IMR-90 (cell line): Measurements from ENCODE around the gene ZNF423. TPM values are rescaled to one million over a fixed set of nuclear protein-coding genes. Genes with fewer than 3 reads are reported as not detected.

Experiments used
- ATAC-seq: fragments of 200-7000 bp; cut with Tn5 transposase; 2 replicates; pipeline ENCODE4 v1.9.1; 2020; ENCODE audit warnings: low read depth, mild to moderate bottlenecking, moderate library complexity
- BruUV-seq: library from RNA; stranded (reverse); fragments of 400-500 nt; replicated peaks from 2 replicates; lab custom pipeline; 2021; lab: Mats Ljungman, UMichigan
- CTCF ChIA-PET: fragments of 300-600 bp; formaldehyde crosslinking; extraction: SDS; loops from one replicate; lab custom pipeline; 2021; ENCODE audit warnings: antibody characterized with exemption; lab: Yijun Ruan, JAX
- POLR2A ChIA-PET: fragments of 300-600 bp; sonication (Branson Sonifier 250); formaldehyde crosslinking; loops from one replicate; lab custom pipeline; 2022; ENCODE audit warnings: antibody characterized with exemption; ENCODE audit not compliant: unreplicated experiment; lab: Charles Lee
- DNase-seq: peaks from one replicate; pipeline ENCODE4 v3.0.0; 2013
- H2AFZ ChIP-seq: replicated peaks from 2 replicates; pipeline ENCODE3; 2013; ENCODE audit warnings: low read length, mild to moderate bottlenecking; ENCODE audit not compliant: poor library complexity
- H2AK5ac ChIP-seq: 2 replicates; pipeline ENCODE4 v1.6.1; 2013; ENCODE audit warnings: low read depth, low read length, inconsistent platforms
- H2AK9ac ChIP-seq: replicated peaks from 2 replicates; pipeline ENCODE3; 2013; ENCODE audit warnings: mild to moderate bottlenecking, low read depth, low read length, moderate library complexity; ENCODE audit not compliant: poor library complexity
- H2BK120ac ChIP-seq: 2 replicates; pipeline ENCODE4 v1.6.1; 2013; ENCODE audit warnings: low read depth, low read length, inconsistent platforms
- H2BK15ac ChIP-seq: 3 replicates; pipeline ENCODE4 v1.6.1; 2013; ENCODE audit warnings: low read depth, low read length, inconsistent platforms
- H2BK20ac ChIP-seq: 2 replicates; pipeline ENCODE4 v1.6.1; 2013; ENCODE audit warnings: low read depth, mild to moderate bottlenecking, inconsistent platforms, low read length, moderate library complexity
- H2BK5ac ChIP-seq: 2 replicates; pipeline ENCODE4 v1.6.1; 2013; ENCODE audit warnings: mild to moderate bottlenecking, low read depth, low read length, inconsistent platforms; ENCODE audit not compliant: poor library complexity, severe bottlenecking
- H3K14ac ChIP-seq: replicated peaks from 2 replicates; pipeline ENCODE4 v1.6.1; 2013; ENCODE audit warnings: low read depth, low read length, inconsistent platforms
- H3K18ac ChIP-seq: 2 replicates; pipeline ENCODE4 v1.6.1; 2013; ENCODE audit warnings: low read depth, low read length, control low read depth
- H3K23ac ChIP-seq: 2 replicates; pipeline ENCODE4 v1.6.1; 2013; ENCODE audit warnings: low read depth, low read length, inconsistent platforms
- H3K27ac ChIP-seq: 2 replicates; pipeline ENCODE4 v1.5.1; 2013; ENCODE audit warnings: mild to moderate bottlenecking, control low read depth, low read length; ENCODE audit not compliant: insufficient read depth
- H3K27me3 ChIP-seq: 2 replicates; pipeline ENCODE4 v1.6.1; 2013; ENCODE audit warnings: low read length; ENCODE audit not compliant: control insufficient read depth, insufficient read depth
- H3K36me3 ChIP-seq: 2 replicates; pipeline ENCODE4 v1.6.1; 2013; ENCODE audit warnings: low read length, mixed read lengths; ENCODE audit not compliant: control insufficient read depth, insufficient read depth
- H3K4ac ChIP-seq: 2 replicates; pipeline ENCODE4 v1.6.1; 2013; ENCODE audit warnings: low read depth, low read length, inconsistent platforms
- H3K4me1 ChIP-seq: 2 replicates; pipeline ENCODE4 v1.6.1; 2013; ENCODE audit warnings: low read length, mixed read lengths; ENCODE audit not compliant: control insufficient read depth, insufficient read depth
- H3K4me2 ChIP-seq: 2 replicates; pipeline ENCODE4 v1.6.1; 2013; ENCODE audit warnings: low read depth, mild to moderate bottlenecking, control low read depth, low read length, moderate library complexity
- H3K4me3 ChIP-seq: 2 replicates; pipeline ENCODE4 v1.5.1; 2013; ENCODE audit warnings: low read depth, mild to moderate bottlenecking, control low read depth, low read length, moderate library complexity; ENCODE audit not compliant: insufficient read depth
- H3K56ac ChIP-seq: 2 replicates; pipeline ENCODE4 v1.6.1; 2013; ENCODE audit warnings: low read length, inconsistent platforms; ENCODE audit not compliant: insufficient read depth; ENCODE audit errors: extremely low read depth
- H3K79me1 ChIP-seq, 2 experiments: 2 replicates each; pipeline ENCODE4 v1.6.1; 2013; ENCODE audit warnings: low read length in 2 of 2, inconsistent platforms in 1 of 2, low read depth in 1 of 2
- H3K9ac ChIP-seq: 2 replicates; pipeline ENCODE4 v1.6.1; 2013; ENCODE audit warnings: low read depth, low read length, control low read depth
- H3K9me1 ChIP-seq: 2 replicates; pipeline ENCODE4 v1.6.1; 2013; ENCODE audit warnings: low read length, inconsistent platforms; ENCODE audit not compliant: insufficient read depth
- H3K9me3 ChIP-seq: 2 replicates; pipeline ENCODE4 v1.6.1; 2013; ENCODE audit warnings: low read length; ENCODE audit not compliant: control insufficient read depth, insufficient read depth
- H4K20me1 ChIP-seq: 2 replicates; pipeline ENCODE4 v1.6.1; 2013; ENCODE audit warnings: low read length, inconsistent platforms; ENCODE audit not compliant: insufficient read depth
- H4K5ac ChIP-seq: 2 replicates; pipeline ENCODE4 v1.6.1; 2013; ENCODE audit warnings: mild to moderate bottlenecking, low read depth, low read length, control low read depth
- H4K8ac ChIP-seq, 2 experiments: 2 replicates each; pipeline ENCODE4 v1.6.1; 2013; ENCODE audit warnings: low read depth in 2 of 2, low read length in 2 of 2, control low read depth in 1 of 2, inconsistent platforms in 1 of 2
- H4K91ac ChIP-seq: 2 replicates; pipeline ENCODE4 v1.6.1; 2013; ENCODE audit warnings: low read depth, low read length, inconsistent platforms; ENCODE audit not compliant: insufficient read depth
- BHLHE40 ChIP-seq: fragments of 150-350 bp; IDR thresholded peaks from 2 replicates; pipeline ENCODE4 v1.6.1; 2016; ENCODE audit warnings: mild to moderate bottlenecking, low read depth, low read length
- CEBPB ChIP-seq: IDR thresholded peaks from 2 replicates; pipeline ENCODE4 v1.6.1; 2012; ENCODE audit warnings: low read depth, low read length, improper control_type of control experiment
- CHD1 ChIP-seq: IDR thresholded peaks from 2 replicates; pipeline ENCODE4 v1.6.1; 2012; ENCODE audit warnings: low read depth, low read length, improper control_type of control experiment
- FOS ChIP-seq: fragments of 150-350 bp; IDR thresholded peaks from 2 replicates; pipeline ENCODE4 v1.6.1; 2016; ENCODE audit warnings: low read depth, low read length
- POLR2A ChIP-seq: IDR thresholded peaks from 2 replicates; pipeline ENCODE4 v1.6.1; 2012; ENCODE audit warnings: mild to moderate bottlenecking, low read depth, low read length
- RCOR1 ChIP-seq: IDR thresholded peaks from 2 replicates; pipeline ENCODE4 v1.6.1; 2012; ENCODE audit warnings: mild to moderate bottlenecking, low read length, improper control_type of control experiment; ENCODE audit not compliant: insufficient replicate concordance
- WGBS, 2 experiments: methylation state at CpG; one replicate each; pipeline versions ENCODE4 v1.1.5 to v1.1.7; 2013; ENCODE audit warnings: missing lambda C conversion rate in 2 of 2; ENCODE audit not compliant: insufficient read length in 1 of 2; ENCODE audit errors: extremely low coverage in 2 of 2; 5-methylcytosine and 5-hydroxymethylcytosine counted together
- dilution Hi-C: fragments of 300-500 bp; cut with HindIII; formaldehyde crosslinking; loops from one replicate; pipeline ENCODE4 v1.14.3; 2018; ENCODE audit warnings: low sequenced_read_pairs; ENCODE audit not compliant: unreplicated experiment
- in situ Hi-C: fragments of 300-500 bp; cut with MboI; formaldehyde crosslinking; loops from 3 replicates; pipeline ENCODE4 v1.14.3; 2019; ENCODE audit warnings: low sequenced_read_pairs, inconsistent platforms, mixed read lengths
- intact Hi-C: fragments of 100-400 bp; cut with micrococcal nuclease; formaldehyde crosslinking; loops from 2 replicates; pipeline ENCODE4 v1.10.0; 2022
- polyA plus RNA-seq, 3 experiments: library from polyadenylated mRNA; depleted of rRNA; stranded (reverse); fragments of >200 nt; gene quantifications; 2 replicates each; pipeline ENCODE4 v1.2.3, GENCODE V29; 2012; ENCODE audit warnings: low replicate concordance in 1 of 3
- total RNA-seq: library from RNA; depleted of rRNA; stranded (reverse); fragments of >200 nt; gene quantifications from 2 replicates; pipeline ENCODE4 v1.2.3, GENCODE V29; 2012
- TF ChIP-seq, protein P1 (sequence below): conservative IDR thresholded peaks from 2 replicates; pipeline ENCODE4 v1.5.1; 2012; ENCODE audit warnings: mild to moderate bottlenecking, low read depth, low read length, improper control_type of control experiment
- TF ChIP-seq, protein P2 (sequence below): fragments of 150-350 bp; IDR thresholded peaks from 2 replicates; pipeline ENCODE4 v1.6.1; 2017; ENCODE audit warnings: mild to moderate bottlenecking, antibody characterized with exemption, low read length, low read depth

The ZNF423 gene
- total and polyA plus RNA-seq, 2 of the 4 experiments (the other 2 are of a cell fraction): under 0.01 to 0.10 TPM

DNA sequence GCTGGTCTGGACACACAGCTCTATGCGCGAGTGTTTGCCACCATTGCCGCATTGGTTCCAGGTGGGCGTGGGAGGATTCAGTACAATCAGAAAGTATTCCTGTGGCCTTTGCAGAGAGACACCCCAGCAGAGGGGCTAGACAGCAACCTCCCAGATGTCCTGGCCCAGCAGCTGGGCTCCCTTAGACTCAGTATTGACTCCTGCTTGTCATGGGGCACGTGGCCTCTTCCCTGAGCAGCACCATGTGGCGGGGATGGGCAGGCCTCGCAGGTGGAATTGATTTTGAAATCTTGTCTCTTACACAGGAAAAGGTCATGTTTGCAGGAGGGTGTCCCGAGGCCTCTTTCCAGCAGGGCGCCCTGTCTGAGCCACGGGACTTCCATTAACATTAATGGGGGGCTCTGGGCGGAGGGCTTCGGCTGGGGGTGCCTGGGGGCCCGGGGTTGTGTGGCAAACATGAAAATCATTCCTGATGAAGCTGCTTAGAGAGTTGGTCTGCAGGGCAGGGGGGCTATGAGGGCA lies 385.9 kb downstream of the ZNF423 start:
- Histone ChIP-seq H3K27me3 (peaks cover 2% of the 10 kb centered on the region; the same call in 1 of the 2 replicates), H3K27ac (no peak overlapping the region), H2BK15ac (no peak overlapping the region), H3K14ac (no peak overlapping the region), H3K9me1 (no peaks in the 10 kb centered on the region), H3K4me3 (no peak overlapping the region), H2AK9ac (no peak overlapping the region), H2BK20ac (no peak overlapping the region), H4K91ac (no peak overlapping the region), H3K4ac (no peak overlapping the region), H4K5ac (no peak overlapping the region), H4K20me1 (no peaks in the 10 kb centered on the region), H3K4me2 (no peak overlapping the region), H3K18ac (no peak overlapping the region), H4K8ac (no peak overlapping the region), H3K9ac (no peak overlapping the region), H2AK5ac (no peak overlapping the region), H3K23ac (no peak overlapping the region), H2BK120ac (no peak overlapping the region), H2BK5ac (no peak overlapping the region), H3K79me1 (no peaks in the 10 kb centered on the region), H3K36me3 (no peaks in the 10 kb centered on the region), H3K4me1 (no peaks in the 10 kb centered on the region), H3K9me3 (no peaks in the 10 kb centered on the region), H2AFZ (no peak overlapping the region), H3K56ac (no peak overlapping the region)
- TF ChIP-seq CHD1 (no peak), BHLHE40 (no peak), CEBPB (no peak), RCOR1 (no peak), POLR2A (no peak), FOS (no peak)
- TF ChIP-seq, protein P1, sequence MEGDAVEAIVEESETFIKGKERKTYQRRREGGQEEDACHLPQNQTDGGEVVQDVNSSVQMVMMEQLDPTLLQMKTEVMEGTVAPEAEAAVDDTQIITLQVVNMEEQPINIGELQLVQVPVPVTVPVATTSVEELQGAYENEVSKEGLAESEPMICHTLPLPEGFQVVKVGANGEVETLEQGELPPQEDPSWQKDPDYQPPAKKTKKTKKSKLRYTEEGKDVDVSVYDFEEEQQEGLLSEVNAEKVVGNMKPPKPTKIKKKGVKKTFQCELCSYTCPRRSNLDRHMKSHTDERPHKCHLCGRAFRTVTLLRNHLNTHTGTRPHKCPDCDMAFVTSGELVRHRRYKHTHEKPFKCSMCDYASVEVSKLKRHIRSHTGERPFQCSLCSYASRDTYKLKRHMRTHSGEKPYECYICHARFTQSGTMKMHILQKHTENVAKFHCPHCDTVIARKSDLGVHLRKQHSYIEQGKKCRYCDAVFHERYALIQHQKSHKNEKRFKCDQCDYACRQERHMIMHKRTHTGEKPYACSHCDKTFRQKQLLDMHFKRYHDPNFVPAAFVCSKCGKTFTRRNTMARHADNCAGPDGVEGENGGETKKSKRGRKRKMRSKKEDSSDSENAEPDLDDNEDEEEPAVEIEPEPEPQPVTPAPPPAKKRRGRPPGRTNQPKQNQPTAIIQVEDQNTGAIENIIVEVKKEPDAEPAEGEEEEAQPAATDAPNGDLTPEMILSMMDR: no peak
- TF ChIP-seq, protein P2, sequence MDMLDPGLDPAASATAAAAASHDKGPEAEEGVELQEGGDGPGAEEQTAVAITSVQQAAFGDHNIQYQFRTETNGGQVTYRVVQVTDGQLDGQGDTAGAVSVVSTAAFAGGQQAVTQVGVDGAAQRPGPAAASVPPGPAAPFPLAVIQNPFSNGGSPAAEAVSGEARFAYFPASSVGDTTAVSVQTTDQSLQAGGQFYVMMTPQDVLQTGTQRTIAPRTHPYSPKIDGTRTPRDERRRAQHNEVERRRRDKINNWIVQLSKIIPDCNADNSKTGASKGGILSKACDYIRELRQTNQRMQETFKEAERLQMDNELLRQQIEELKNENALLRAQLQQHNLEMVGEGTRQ: no peak
- DNase-seq (no peak), ATAC-seq (no peak)
- ChIA-PET CTCF (no interaction called here), POLR2A (no interaction called here)
- 50% methylated on average over 6 of the region's 13 CpGs; no CpG with 5 or more reads in 1 of the 2 experiments for WGBS, 2 experiments
- in situ Hi-C loops (no loop called here), dilution Hi-C loops (no loop called here), intact Hi-C loops (no loop called here)
- BruUV-seq: no TSS peak
